Cardiac septum (tissue), 1 donor: ENCODE data around the gene ZNF568. TPM values are rescaled to one million over a fixed set of nuclear protein-coding genes. Genes with fewer than 3 reads are reported as not detected.

Experiments
- DNase-seq: peaks from one replicate; pipeline ENCODE4 v3.0.0-alpha.2; 2020; ENCODE audit warnings: low spot score
- intact Hi-C: fragments of 100-400 bp; cut with DNase I; formaldehyde crosslinking; loops from one replicate; pipeline ENCODE4 v1.14.0; 2022
- total RNA-seq: library from RNA; stranded (reverse); fragmentation: NEBNext Ultra II Directional; extraction: Animal tissue kit (Norgen Biotek cat#: 25700); gene quantifications from one replicate; pipeline ENCODE4 v1.2.1, GENCODE V29; 2021
- donor health status: DM: no; HTN: no; CAD: no.

Gene ZNF568
- total RNA-seq, 1 donor from 2014 or later, result 7.1 TPM

DNA sequence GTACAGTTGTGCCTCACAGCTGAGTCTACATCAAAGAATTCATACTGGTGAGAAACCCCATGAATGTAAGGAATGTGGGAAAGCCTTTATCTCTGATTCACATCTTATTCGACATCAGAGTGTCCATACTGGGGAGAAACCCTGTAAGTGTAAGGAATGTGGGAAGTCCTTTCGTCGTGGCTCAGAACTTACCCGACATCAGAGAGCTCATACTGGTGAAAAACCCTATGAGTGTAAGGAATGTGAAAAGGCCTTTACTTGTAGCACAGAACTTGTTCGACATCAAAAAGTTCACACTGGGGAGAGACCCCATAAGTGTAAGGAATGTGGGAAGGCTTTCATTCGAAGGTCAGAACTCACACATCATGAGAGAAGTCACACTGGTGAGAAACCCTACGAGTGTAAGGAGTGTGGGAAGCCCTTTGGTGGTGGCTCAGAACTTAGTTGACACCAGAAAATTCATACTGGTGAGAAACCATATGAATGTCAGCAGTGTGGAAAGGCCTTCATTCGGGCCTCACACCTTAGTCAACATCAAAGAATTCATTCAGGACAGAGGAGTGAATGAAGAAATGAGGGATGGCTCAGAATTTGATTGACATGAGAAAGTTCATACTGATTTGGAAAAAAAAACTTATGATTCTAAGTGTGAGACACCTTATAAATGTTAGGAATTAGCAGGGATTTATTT, 81.2 kb downstream of the ZNF568 start:
- no peak for DNase-seq
- intact Hi-C loops, result no loop called here

DNA sequence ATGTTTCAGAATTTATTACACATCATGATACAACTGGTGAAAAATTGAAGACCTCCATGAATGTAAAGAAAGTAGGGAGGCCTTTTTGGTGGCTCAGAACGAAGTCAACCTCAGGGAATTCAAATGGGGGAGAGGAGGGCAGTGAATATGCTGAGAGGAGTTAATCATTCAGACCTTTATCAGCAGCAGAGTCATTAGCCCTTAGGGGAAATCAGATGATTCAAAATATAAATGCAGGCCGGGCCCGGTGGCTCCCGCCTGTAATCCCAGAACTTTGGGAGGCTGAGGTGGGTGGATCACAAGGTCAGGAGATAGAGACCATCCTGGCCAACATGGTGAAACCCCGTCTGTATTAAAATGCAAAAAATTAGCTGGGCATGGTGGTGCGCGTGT, 81.7 kb downstream of the ZNF568 start:
- DNase-seq, result no peak
- intact Hi-C loops, result no loop called here

- intact Hi-C loops, result no loop called here
- no peak for DNase-seq
Measured at GRCh38 chr19:36999313-36999712, 83.2 kb downstream of the ZNF568 start.

- intact Hi-C loops, result no loop called here
- DNase-seq, result peak; percentile 86
Measured at GRCh38 chr19:37007587-37008220, 91.6 kb downstream of the ZNF568 start.

DNA sequence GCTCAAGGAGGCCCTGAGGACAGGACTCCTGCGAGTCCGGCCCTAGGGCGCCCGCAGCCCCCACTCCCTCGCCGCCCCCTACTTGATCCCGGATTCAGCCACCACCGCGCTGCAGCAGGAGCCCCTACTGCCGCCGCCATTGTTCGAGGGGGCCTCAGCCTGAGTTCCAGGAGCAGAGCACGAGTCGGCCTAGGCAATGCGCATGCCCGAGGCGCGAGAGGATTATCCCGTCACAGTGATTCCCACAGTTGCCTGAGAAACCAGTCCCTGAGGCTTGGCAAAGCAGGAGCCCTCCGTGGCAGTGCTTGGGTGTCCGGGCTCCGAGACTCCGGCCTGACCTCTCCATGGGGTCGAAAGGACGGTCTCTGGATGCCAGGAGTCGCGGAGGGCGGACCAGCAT, 93.7 kb downstream of the ZNF568 start:
- DNase-seq, result no peak

DNA sequence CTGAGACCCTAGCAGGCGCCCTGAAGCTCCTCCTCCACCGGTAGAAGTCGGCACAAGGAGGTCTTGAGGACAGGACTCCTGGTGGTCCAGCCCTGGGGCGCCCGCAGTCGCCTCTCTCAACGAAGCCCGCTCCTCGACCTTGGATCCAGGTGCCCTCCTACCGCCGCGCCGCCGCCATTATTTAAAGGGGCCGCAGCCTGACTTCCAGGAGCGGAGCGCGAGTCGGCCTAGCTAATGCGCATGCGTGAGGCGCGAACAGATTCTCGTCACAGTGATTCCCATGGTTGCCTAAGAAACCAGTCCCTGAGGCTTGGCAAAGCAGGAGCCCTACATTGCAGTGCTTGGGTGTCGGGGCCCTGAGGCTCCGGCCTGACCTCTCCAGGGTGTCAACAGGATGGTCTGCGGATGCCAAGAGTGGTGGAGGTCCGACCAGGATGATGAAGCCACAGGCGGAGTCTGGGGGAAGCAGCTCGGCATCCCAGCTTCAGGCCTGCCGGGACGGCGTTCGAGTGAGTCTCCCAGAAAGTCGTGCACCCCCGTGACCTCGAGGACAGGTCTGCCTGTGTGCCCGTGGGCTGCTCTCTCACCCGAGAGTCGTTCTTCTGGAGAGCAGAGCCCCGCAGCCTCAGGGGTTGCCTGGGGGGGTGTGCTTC, 96.1 kb downstream of the ZNF568 start:
- intact Hi-C loops, result no loop called here
- DNase-seq, result no peak

More for the DNA sequence above, 93.7 kb downstream of the ZNF568 start:
- intact Hi-C loops, result no loop called here

DNA sequence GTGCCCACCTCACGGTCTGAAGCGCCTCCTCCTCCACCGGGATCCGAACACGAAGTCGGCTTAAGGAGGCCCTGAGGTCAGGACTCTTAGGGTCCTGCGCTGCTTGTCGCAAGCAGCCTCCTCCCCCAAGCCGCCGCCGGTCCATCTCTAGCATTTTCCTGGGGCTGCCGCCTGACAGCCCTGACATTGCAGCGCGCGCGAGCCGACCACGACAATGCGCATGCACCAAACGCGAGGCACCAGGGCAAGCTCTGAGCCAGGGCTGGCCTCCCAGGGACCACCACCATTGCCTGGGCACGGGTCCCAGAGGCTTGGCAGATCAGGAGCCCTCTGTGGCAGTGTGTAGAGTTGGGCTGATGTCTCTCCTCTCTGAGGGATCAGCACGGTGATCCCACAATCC, 98.3 kb downstream of the ZNF568 start:
- intact Hi-C loops, result no loop called here
- DNase-seq, result no peak

- intact Hi-C loops, result no loop called here
Measured at GRCh38 chr19:37045140-37045539, 129.0 kb downstream of the ZNF568 start.

More at GRCh38 chr19:37045140-37045539, 129.0 kb downstream of the ZNF568 start:
- no peak for DNase-seq

Other genes with a start within 250 kb of the ZNF568 start
- 7.0 TPM for gene ZNF461, start 249.5 kb upstream of the ZNF568 start, total RNA-seq
- 3.0 TPM for gene ZNF567, start 228.7 kb upstream of the ZNF568 start, total RNA-seq
- 3.3 TPM for gene ZNF850, start 143.5 kb upstream of the ZNF568 start, total RNA-seq
- 7.8 TPM for gene ZNF790, start 77.9 kb upstream of the ZNF568 start, total RNA-seq
- 2.7 TPM for gene ZNF345, start 65.5 kb upstream of the ZNF568 start, total RNA-seq
- gene ZNF829, start within 50 bp of the ZNF568 start, total RNA-seq, result 2.8 TPM
- 6.5 TPM for gene ZNF420, start 162.1 kb downstream of the ZNF568 start, total RNA-seq